Trophoblast cell (in vitro differentiated cells and primary cell): ENCODE measurements around the gene DTNBP1.
A peak's percentile ranks its signal among the peaks of the same experiment; 100 is the strongest.

Experiments used
- DNase-seq, 2 donors: peaks; one replicate each; pipeline ENCODE4 v3.0.0-alpha.2; 2016
- H2AFZ ChIP-seq: 2 replicates; pipeline ENCODE4 v1.6.1; 2013; ENCODE audit warnings: low read length, moderate library complexity, mild to moderate bottlenecking; ENCODE audit not compliant: insufficient read depth, poor library complexity
- H2AK5ac ChIP-seq: 2 replicates; pipeline ENCODE4 v1.6.1; 2013; ENCODE audit warnings: mild to moderate bottlenecking, low read length
- H2BK120ac ChIP-seq: 2 replicates; pipeline ENCODE4 v1.6.1; 2013; ENCODE audit warnings: low read length, mild to moderate bottlenecking, moderate library complexity; ENCODE audit not compliant: insufficient read depth, poor library complexity
- H2BK12ac ChIP-seq: 2 replicates; pipeline ENCODE4 v1.6.1; 2013; ENCODE audit warnings: mild to moderate bottlenecking, low read length, moderate library complexity
- H2BK5ac ChIP-seq: 2 replicates; pipeline ENCODE4 v1.6.1; 2013; ENCODE audit warnings: low read length, low read depth, moderate library complexity, mild to moderate bottlenecking; ENCODE audit not compliant: poor library complexity
- H3K14ac ChIP-seq: 2 replicates; pipeline ENCODE4 v1.6.1; 2013; ENCODE audit warnings: mild to moderate bottlenecking, low read length
- H3K18ac ChIP-seq: 2 replicates; pipeline ENCODE4 v1.6.1; 2013; ENCODE audit warnings: mild to moderate bottlenecking, low read length
- H3K23ac ChIP-seq: 2 replicates; pipeline ENCODE4 v1.6.1; 2013; ENCODE audit warnings: low read length
- H3K27ac ChIP-seq: 2 replicates; pipeline ENCODE4 v1.5.1; 2013; ENCODE audit warnings: low read depth, mild to moderate bottlenecking, inconsistent platforms, low read length, moderate library complexity
- H3K27me3 ChIP-seq: 2 replicates; pipeline ENCODE4 v1.6.1; 2013; ENCODE audit warnings: inconsistent platforms, mild to moderate bottlenecking, low read length, moderate library complexity; ENCODE audit not compliant: insufficient read depth
- H3K36me3 ChIP-seq, 2 experiments: 1 replicate in 1 of 2; 2 replicates in 1 of 2; pipeline ENCODE4 v1.6.1; 2013; ENCODE audit warnings: low read length in 2 of 2, mild to moderate bottlenecking in 2 of 2, moderate library complexity in 1 of 2; ENCODE audit not compliant: insufficient read depth in 2 of 2, control insufficient read depth in 1 of 2
- H3K4ac ChIP-seq: 2 replicates; pipeline ENCODE4 v1.6.1; 2013; ENCODE audit warnings: low read depth, mild to moderate bottlenecking, low read length, moderate library complexity
- H3K4me1 ChIP-seq, 2 experiments: 1 replicate in 1 of 2; 2 replicates in 1 of 2; pipeline ENCODE4 v1.6.1; 2013; ENCODE audit warnings: low read length in 2 of 2, mild to moderate bottlenecking in 2 of 2, moderate library complexity in 1 of 2; ENCODE audit not compliant: insufficient read depth in 2 of 2, control insufficient read depth in 1 of 2
- H3K4me2 ChIP-seq: 2 replicates; pipeline ENCODE4 v1.6.1; 2013; ENCODE audit warnings: inconsistent platforms, mild to moderate bottlenecking, low read length, moderate library complexity
- H3K4me3 ChIP-seq: 2 replicates; pipeline ENCODE4 v1.5.1; 2013; ENCODE audit warnings: mild to moderate bottlenecking, low read depth, low read length, inconsistent platforms
- H3K79me1 ChIP-seq: one replicate; pipeline ENCODE4 v1.6.1; 2013; ENCODE audit warnings: low read length
- H3K79me2 ChIP-seq: 2 replicates; pipeline ENCODE4 v1.6.1; 2013; ENCODE audit warnings: low read length, mild to moderate bottlenecking; ENCODE audit not compliant: control insufficient read depth, insufficient read depth, poor library complexity
- H3K9ac ChIP-seq: 2 replicates; pipeline ENCODE4 v1.6.1; 2013; ENCODE audit warnings: mild to moderate bottlenecking, low read length
- H3K9me3 ChIP-seq: 2 replicates; pipeline ENCODE4 v1.6.1; 2013; ENCODE audit warnings: low read depth, mild to moderate bottlenecking, control low read depth, inconsistent platforms, low read length; ENCODE audit not compliant: insufficient read depth
- H4K12ac ChIP-seq: 2 replicates; pipeline ENCODE4 v1.6.1; 2013; ENCODE audit warnings: low read depth, mild to moderate bottlenecking, low read length, moderate library complexity
- H4K8ac ChIP-seq: 2 replicates; pipeline ENCODE4 v1.6.1; 2013; ENCODE audit warnings: low read depth, mild to moderate bottlenecking, low read length, moderate library complexity
- H4K91ac ChIP-seq: one replicate; pipeline ENCODE4 v1.6.1; 2013; ENCODE audit warnings: low read depth, mild to moderate bottlenecking, low read length, moderate library complexity
- WGBS: extraction: QIAGEN DNeasy Blood & Tissue Kit; methylation state at CpG from one replicate; pipeline ENCODE4 v1.1.7; 2013; ENCODE audit warnings: missing lambda C conversion rate; ENCODE audit not compliant: insufficient read length, insufficient coverage; ENCODE audit errors: extremely low coverage; 5-methylcytosine and 5-hydroxymethylcytosine counted together

Gene DTNBP1

GRCh38 chr6:15626878-15627674 lies 35.8 kb downstream of the DTNBP1 start:
- Histone ChIP-seq H3K27me3 (no peaks in the 10 kb centered on the region), H4K12ac (no peak overlapping the region), H3K23ac (no peak overlapping the region), H3K4me1 (no peaks in the 10 kb centered on the region), H4K91ac (no peak overlapping the region), H2BK12ac (no peak overlapping the region), H3K9me3 (no peaks in the 10 kb centered on the region), H2BK120ac (no peak overlapping the region), H3K36me3 (peaks cover 3 to 5% of the 10 kb centered on the region in 2 experiments), H3K79me1 (no peaks in the 10 kb centered on the region), H2BK5ac (no peak overlapping the region), H3K9ac (no peak overlapping the region), H3K14ac (no peak overlapping the region), H2AFZ (no peak overlapping the region), H3K79me2 (no peaks in the 10 kb centered on the region), H3K27ac (no peak overlapping the region), H3K4me2 (no peak overlapping the region), H2AK5ac (no peak overlapping the region), H3K4me3 (no peak overlapping the region), H3K4ac (no peak overlapping the region), H3K18ac (no peak overlapping the region), H4K8ac (peak overlapping the region; percentile 54)
- peak in 1 of 2 donors; percentile 70 for DNase-seq
- WGBS: no CpG with 5 or more reads among the region's 8 CpGs

GRCh38 chr6:15626160-15626559 lies 36.7 kb downstream of the DTNBP1 start:
- WGBS: no CpG with 5 or more reads among the region's 1 CpG
- Histone ChIP-seq H2BK12ac (no peak overlapping the region), H3K4me2 (no peak overlapping the region), H3K9ac (no peak overlapping the region), H3K79me1 (no peaks in the 10 kb centered on the region), H3K79me2 (no peaks in the 10 kb centered on the region), H3K4me3 (no peak overlapping the region), H4K91ac (no peak overlapping the region), H4K8ac (no peak overlapping the region), H3K9me3 (no peaks in the 10 kb centered on the region), H3K27me3 (no peaks in the 10 kb centered on the region), H2BK120ac (no peak overlapping the region), H3K14ac (no peak overlapping the region), H4K12ac (no peak overlapping the region), H3K23ac (no peak overlapping the region), H3K4ac (no peak overlapping the region), H3K4me1 (no peaks in the 10 kb centered on the region), H3K18ac (no peak overlapping the region), H3K36me3 (peaks cover 3 to 5% of the 10 kb centered on the region in 2 experiments), H2BK5ac (no peak overlapping the region), H3K27ac (no peak overlapping the region), H2AFZ (no peak overlapping the region), H2AK5ac (no peak overlapping the region)
- DNase-seq: no peak

- Histone ChIP-seq H3K4me2 (no peak overlapping the region), H3K4ac (no peak overlapping the region), H3K9me3 (no peaks in the 10 kb centered on the region), H2BK5ac (no peak overlapping the region), H3K27ac (no peak overlapping the region), H3K18ac (no peak overlapping the region), H4K12ac (no peak overlapping the region), H3K79me2 (no peaks in the 10 kb centered on the region), H3K23ac (peak overlapping the region; percentile 1), H2BK120ac (no peak overlapping the region), H4K91ac (no peak overlapping the region), H3K27me3 (no peaks in the 10 kb centered on the region), H2AK5ac (no peak overlapping the region), H2AFZ (no peak overlapping the region), H3K9ac (no peak overlapping the region), H3K36me3 (peaks cover 3 to 5% of the 10 kb centered on the region in 2 experiments), H3K14ac (no peak overlapping the region), H3K79me1 (no peaks in the 10 kb centered on the region), H2BK12ac (no peak overlapping the region), H3K4me3 (no peak overlapping the region), H4K8ac (no peak overlapping the region), H3K4me1 (no peaks in the 10 kb centered on the region)
- DNase-seq: peak in 1 of 2 donors; percentile 62
- WGBS: no CpG with 5 or more reads among the region's 8 CpGs
Observed at GRCh38 chr6:15623276-15624116, 39.3 kb downstream of the DTNBP1 start.

GRCh38 chr6:15622045-15622740 lies 40.6 kb downstream of the DTNBP1 start:
- no peak overlapping the region for H3K4me3 ChIP-seq
- H3K4me2 ChIP-seq: no peak overlapping the region
- H3K9ac ChIP-seq: no peak overlapping the region
- H2AFZ ChIP-seq: no peak overlapping the region
- no peak overlapping the region for H2BK120ac ChIP-seq
- H4K12ac ChIP-seq: no peak overlapping the region
- H3K79me1 ChIP-seq: no peaks in the 10 kb centered on the region
- no peak overlapping the region for H4K8ac ChIP-seq
- H2AK5ac ChIP-seq: no peak overlapping the region
- H3K36me3 ChIP-seq: peaks cover 2 to 5% of the 10 kb centered on the region in 2 experiments
- H2BK12ac ChIP-seq: no peak overlapping the region
- H3K4me1 ChIP-seq: no peaks in the 10 kb centered on the region
- no peak overlapping the region for H4K91ac ChIP-seq
- H3K9me3 ChIP-seq: no peaks in the 10 kb centered on the region
- H3K14ac ChIP-seq: no peak overlapping the region
- H3K18ac ChIP-seq: no peak overlapping the region
- H3K79me2 ChIP-seq: no peaks in the 10 kb centered on the region
- DNase-seq: no peak
- WGBS: no CpG with 5 or more reads among the region's 4 CpGs
- H3K23ac ChIP-seq: no peak overlapping the region
- H3K27ac ChIP-seq: no peak overlapping the region
- H3K27me3 ChIP-seq: no peaks in the 10 kb centered on the region
- no peak overlapping the region for H2BK5ac ChIP-seq
- no peak overlapping the region for H3K4ac ChIP-seq
